ENCODE measurements around the gene BDH2. TPM values are rescaled to one million over a fixed set of nuclear protein-coding genes. Genes with fewer than 3 reads are reported as not detected.

Gene BDH2
- total RNA-seq, 2 donors from 2014 or later = 25.4 to 40.2 TPM

- DNase-seq (no peak), ATAC-seq (no peak)
- Histone ChIP-seq H3K4me1 (no peaks in the 10 kb centered on the region), H3K27me3 (no peaks in the 10 kb centered on the region), H3K27ac (no peak overlapping the region), H3K36me3 (replicated peaks in 1 of 2; ENCODE audit: insufficient read depth in 1 of 2, low read depth in 2 of 2) (no peaks in the 10 kb centered on the region), H3K9me3 (no peaks in the 10 kb centered on the region), H3K4me3 (no peak overlapping the region)
- TF ChIP-seq CTCF (IDR thresholded peaks at IDR 0.05) (no peak), POLR2A (IDR thresholded peaks at IDR 0.05) (no peak)
- intact Hi-C loops (cut with DNase I) = loop anchor here (10.0 kb wide), 1 partner anchor 651 kb away; no protein-coding TSS in a partner anchor
- 93 to 96% methylated on average over 2 of the region's 2 CpGs for WGBS, 2 donors
These were observed 6.1 kb upstream of the BDH2 start for GRCh38 chr4:103105558-103106356.

- Histone ChIP-seq H3K27ac (no peak overlapping the region), H3K36me3 (replicated peaks in 1 of 2; ENCODE audit: insufficient read depth in 1 of 2, low read depth in 2 of 2) (no peaks in the 10 kb centered on the region), H3K9me3 (no peaks in the 10 kb centered on the region), H3K4me3 (no peak overlapping the region), H3K4me1 (no peaks in the 10 kb centered on the region), H3K27me3 (no peaks in the 10 kb centered on the region)
- no peak for ATAC-seq
- TF ChIP-seq POLR2A (IDR thresholded peaks at IDR 0.05) (no peak), CTCF (IDR thresholded peaks at IDR 0.05) (no peak)
- intact Hi-C loops (cut with DNase I) = loop anchor here (10.0 kb wide), 1 partner anchor 650 kb away; no protein-coding TSS in a partner anchor
- 87 to 88% methylated on average over 3 of the region's 3 CpGs for WGBS, 2 donors
- no peak for DNase-seq
These were observed 5.3 kb upstream of the BDH2 start for GRCh38 chr4:103104886-103105285.

GRCh38 chr4:103100691-103101090 is 1.1 kb upstream of the BDH2 start:
- H3K4me1 ChIP-seq = peaks cover 26% of the 10 kb centered on the region
- H3K27me3 ChIP-seq = no peaks in the 10 kb centered on the region
- no peak overlapping the region for H3K4me3 ChIP-seq
- intact Hi-C loops (cut with DNase I) = loop anchor here (10.0 kb wide), 1 partner anchor 646 kb away; no protein-coding TSS in a partner anchor
- no peaks in the 10 kb centered on the region for H3K36me3 ChIP-seq (replicated peaks in 1 of 2; ENCODE audit: insufficient read depth in 1 of 2, low read depth in 2 of 2)
- no peak for DNase-seq
- ATAC-seq = no peak
- no peak overlapping the region for H3K27ac ChIP-seq
- H3K9me3 ChIP-seq = no peaks in the 10 kb centered on the region
- WGBS, 2 donors = 56 to 57% methylated on average over 5 of the region's 5 CpGs
- no peak for TF ChIP-seq POLR2A (IDR thresholded peaks at IDR 0.05)
- TF ChIP-seq CTCF (IDR thresholded peaks at IDR 0.05) = no peak

- WGBS, 2 donors = 13 to 22% methylated on average over 4 of the region's 4 CpGs
These were observed 736 bp downstream of the BDH2 start for GRCh38 chr4:103098756-103099440.

More at GRCh38 chr4:103098756-103099440, 736 bp downstream of the BDH2 start:
- no peak for DNase-seq
- H3K9me3 ChIP-seq = no peaks in the 10 kb centered on the region
- peaks cover 35% of the 10 kb centered on the region for H3K4me1 ChIP-seq
- H3K36me3 ChIP-seq (replicated peaks in 1 of 2; ENCODE audit: insufficient read depth in 1 of 2, low read depth in 2 of 2) = no peaks in the 10 kb centered on the region
- TF ChIP-seq CTCF (IDR thresholded peaks at IDR 0.05) (no peak), POLR2A (IDR thresholded peaks at IDR 0.05) (no peak)
- ATAC-seq = no peak
- peak overlapping the region in 1 of 2 donors; percentile 10 for H3K4me3 ChIP-seq
- H3K27ac ChIP-seq = peak overlapping the region in 2 of 4 donors; percentile 22 to 57
- intact Hi-C loops (cut with DNase I) = loop anchor here (10.0 kb wide), 1 partner anchor 484 kb away; no protein-coding TSS in a partner anchor
- no peaks in the 10 kb centered on the region for H3K27me3 ChIP-seq
